Endothelial cell of umbilical vein (primary cell): ENCODE measurements around the gene FAM219A.

Experiments used
- EZH2 ChIP-seq: IDR thresholded peaks from 2 replicates; pipeline ENCODE4 v1.6.1; 2012; ENCODE audit warnings: borderline replicate concordance, low read depth, mild to moderate bottlenecking, moderate library complexity, low read length, inconsistent platforms; ENCODE audit not compliant: severe bottlenecking
- FOS ChIP-seq: IDR thresholded peaks from 2 replicates; pipeline ENCODE4 v1.6.1; 2011; ENCODE audit warnings: mild to moderate bottlenecking, low read length, moderate library complexity, borderline replicate concordance; ENCODE audit not compliant: insufficient read depth
- GATA2 ChIP-seq: IDR thresholded peaks from 2 replicates; pipeline ENCODE4 v1.7.0; 2011; ENCODE audit warnings: low read depth, mild to moderate bottlenecking, moderate library complexity, mixed read lengths, low read length; ENCODE audit not compliant: insufficient read length, insufficient read depth
- JUN ChIP-seq: IDR thresholded peaks from 2 replicates; pipeline ENCODE4 v1.6.1; 2011; ENCODE audit warnings: borderline replicate concordance, low read depth; ENCODE audit not compliant: insufficient read length, insufficient read depth
- POLR2A ChIP-seq: IDR thresholded peaks from 2 replicates; pipeline ENCODE4 v1.6.1; 2012; ENCODE audit warnings: low read depth, mild to moderate bottlenecking, control low read depth, low read length
- POLR2AphosphoS5 ChIP-seq: IDR thresholded peaks from 2 replicates; pipeline ENCODE4 v1.6.1; 2012; ENCODE audit warnings: low read depth, mild to moderate bottlenecking, control low read depth, low read length, moderate library complexity; ENCODE audit not compliant: insufficient read depth
- TF ChIP-seq, protein P1 (sequence below), 2 donors: IDR thresholded peaks; 1 replicate in 1 of 2; 2 replicates in 1 of 2; pipeline ENCODE4 v1.5.1; 2011; ENCODE audit warnings: low read length in 2 of 2, mild to moderate bottlenecking in 2 of 2, moderate library complexity in 2 of 2, control low read depth in 1 of 2, inconsistent platforms in 1 of 2, low read depth in 1 of 2; ENCODE audit not compliant: insufficient read depth in 1 of 2; ENCODE audit errors: extremely low read depth in 1 of 2

- no peak for TF ChIP-seq POLR2AphosphoS5
- TF ChIP-seq, protein P1, sequence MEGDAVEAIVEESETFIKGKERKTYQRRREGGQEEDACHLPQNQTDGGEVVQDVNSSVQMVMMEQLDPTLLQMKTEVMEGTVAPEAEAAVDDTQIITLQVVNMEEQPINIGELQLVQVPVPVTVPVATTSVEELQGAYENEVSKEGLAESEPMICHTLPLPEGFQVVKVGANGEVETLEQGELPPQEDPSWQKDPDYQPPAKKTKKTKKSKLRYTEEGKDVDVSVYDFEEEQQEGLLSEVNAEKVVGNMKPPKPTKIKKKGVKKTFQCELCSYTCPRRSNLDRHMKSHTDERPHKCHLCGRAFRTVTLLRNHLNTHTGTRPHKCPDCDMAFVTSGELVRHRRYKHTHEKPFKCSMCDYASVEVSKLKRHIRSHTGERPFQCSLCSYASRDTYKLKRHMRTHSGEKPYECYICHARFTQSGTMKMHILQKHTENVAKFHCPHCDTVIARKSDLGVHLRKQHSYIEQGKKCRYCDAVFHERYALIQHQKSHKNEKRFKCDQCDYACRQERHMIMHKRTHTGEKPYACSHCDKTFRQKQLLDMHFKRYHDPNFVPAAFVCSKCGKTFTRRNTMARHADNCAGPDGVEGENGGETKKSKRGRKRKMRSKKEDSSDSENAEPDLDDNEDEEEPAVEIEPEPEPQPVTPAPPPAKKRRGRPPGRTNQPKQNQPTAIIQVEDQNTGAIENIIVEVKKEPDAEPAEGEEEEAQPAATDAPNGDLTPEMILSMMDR (IDR thresholded peaks at IDR 0.05; ENCODE audit: extremely low read depth in 1 of 2, insufficient read depth in 1 of 2, low read depth in 1 of 2, low read length in 2 of 2), result no peak
- TF ChIP-seq EZH2, result no peak
- no peak for TF ChIP-seq POLR2A
- no peak for TF ChIP-seq JUN
- no peak for TF ChIP-seq GATA2
- no peak for TF ChIP-seq FOS
These were observed 59.5 kb downstream of the FAM219A start for GRCh38 chr9:34398875-34399274.
